OCI-LY7 (cell line): ENCODE results near the gene DIPK1A.

Experiments
- CTCF ChIP-seq: fragments of 200-600 bp; sonication (generic); conservative IDR thresholded peaks from 2 replicates; pipeline ENCODE4 v1.5.1; 2014; ENCODE audit warnings: mild to moderate bottlenecking, antibody characterized with exemption, low read length, moderate library complexity, mixed read lengths
- EZH2phosphoT487 ChIP-seq: fragments of 200-600 bp; sonication (generic); IDR thresholded peaks from 2 replicates; pipeline ENCODE4 v1.6.1; 2018; ENCODE audit warnings: low read depth, borderline replicate concordance, mild to moderate bottlenecking, mixed run types, antibody characterized with exemption, low read length, moderate library complexity, mixed read lengths

GRCh38 chr1:92952714-92953113 is 8.5 kb downstream of the DIPK1A start:
- TF ChIP-seq CTCF, result no peak
- TF ChIP-seq EZH2phosphoT487, result no peak
